ENCODE results near the gene UBXN6. TPM values are rescaled to one million over a fixed set of nuclear protein-coding genes. Genes with fewer than 3 reads are reported as not detected.

The UBXN6 gene
- total RNA-seq, 1 experiment from 2014 or later = 76.5 TPM

DNA sequence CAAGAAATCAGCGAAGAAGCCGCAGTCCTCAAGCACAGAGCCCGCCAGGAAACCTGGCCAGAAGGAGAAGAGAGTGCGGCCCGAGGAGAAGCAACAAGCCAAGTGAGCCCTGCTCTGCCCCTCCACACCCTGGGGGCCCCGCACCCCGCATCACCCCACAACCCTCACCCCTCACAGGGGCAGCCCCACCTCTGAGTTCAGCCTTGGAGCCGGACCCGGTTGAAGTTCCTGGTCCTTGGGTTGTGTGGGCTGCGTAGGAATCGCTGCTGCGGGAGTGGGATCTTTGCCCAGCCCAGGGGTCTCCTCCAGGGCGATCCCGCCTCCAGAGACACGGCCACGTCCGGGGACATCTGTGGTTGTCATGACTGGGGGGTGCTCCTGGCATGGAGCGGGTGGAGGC, 38.7 kb upstream of the UBXN6 start:
- no peak for TF ChIP-seq ELF1 (IDR thresholded peaks at IDR 0.05; ENCODE audit: borderline replicate concordance, low read depth)
- TF ChIP-seq CEBPB (IDR thresholded peaks at IDR 0.05; ENCODE audit: low read depth) = no peak
- TF ChIP-seq ZFX (IDR thresholded peaks at IDR 0.05) = no peak
- TF ChIP-seq, protein P1, sequence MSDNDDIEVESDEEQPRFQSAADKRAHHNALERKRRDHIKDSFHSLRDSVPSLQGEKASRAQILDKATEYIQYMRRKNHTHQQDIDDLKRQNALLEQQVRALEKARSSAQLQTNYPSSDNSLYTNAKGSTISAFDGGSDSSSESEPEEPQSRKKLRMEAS (IDR thresholded peaks at IDR 0.05) = no peak
- Histone ChIP-seq H4K20me1 (ENCODE audit: insufficient read depth) (no peaks in the 10 kb centered on the region), H2AFZ (ENCODE audit: low read depth, low read length, poor library complexity, severe bottlenecking) (no peak overlapping the region), H3K9me2 (ENCODE audit: insufficient read depth) (no peaks in the 10 kb centered on the region), H3K79me2 (ENCODE audit: insufficient read depth, low read length) (no peaks in the 10 kb centered on the region), H3K27ac (ENCODE audit: low read depth, low read length) (no peak overlapping the region), H3K4me2 (ENCODE audit: low read length) (no peak overlapping the region), H3K9ac (ENCODE audit: low read length) (no peak overlapping the region), H3K9me3 (ENCODE audit: control insufficient read depth in 1 of 2, insufficient read depth in 1 of 2, low read depth in 1 of 2, low read length in 2 of 2) (peaks cover 0 to 4% of the 10 kb centered on the region in 2 experiments; a peak in 1 of 4 replicates), H3K4me1 (ENCODE audit: control insufficient read depth in 1 of 2, insufficient read depth in 2 of 2, low read length in 2 of 2) (peaks cover 0 to 3% of the 10 kb centered on the region in 2 experiments; a peak in 2 of 4 replicates), H3K4me3 (replicated peaks in 1 of 2; ENCODE audit: low read depth in 1 of 2, low read length in 2 of 2) (no peak overlapping the region), H3K27me3 (ENCODE audit: insufficient read depth, low read length) (no peaks in the 10 kb centered on the region), H3K36me3 (ENCODE audit: control insufficient read depth in 1 of 2, insufficient read depth in 2 of 2, low read length in 2 of 2) (peaks cover 6 to 31% of the 10 kb centered on the region in 2 experiments; a peak in 3 of 4 replicates)
- ATAC-seq = no peak
- ChIA-PET RAD21 (ENCODE audit: low non-redundant PET in 1 of 2, low total read pairs in 2 of 2, uncharacterized antibody in 2 of 2, unreplicated experiment in 2 of 2) (no interaction called here), CTCF (no interaction called here), POLR2A (no interaction called here)
- DNase-seq (ENCODE audit: low read depth, low spot score) = no peak
- intact Hi-C loops (cut with micrococcal nuclease) = no loop called here
- no TSS peak for BruUV-seq (replicated peaks)

- Histone ChIP-seq H3K9me3 (ENCODE audit: control insufficient read depth in 1 of 2, insufficient read depth in 1 of 2, low read depth in 1 of 2, low read length in 2 of 2) (peaks cover 0 to 4% of the 10 kb centered on the region in 2 experiments; a peak in 1 of 4 replicates), H4K20me1 (ENCODE audit: insufficient read depth) (no peaks in the 10 kb centered on the region), H3K9me2 (ENCODE audit: insufficient read depth) (no peaks in the 10 kb centered on the region), H3K9ac (ENCODE audit: low read length) (no peak overlapping the region), H3K79me2 (ENCODE audit: insufficient read depth, low read length) (no peaks in the 10 kb centered on the region), H3K4me2 (ENCODE audit: low read length) (no peak overlapping the region), H3K4me1 (ENCODE audit: control insufficient read depth in 1 of 2, insufficient read depth in 2 of 2, low read length in 2 of 2) (peaks cover 0 to 3% of the 10 kb centered on the region in 2 experiments; a peak in 2 of 4 replicates), H3K4me3 (replicated peaks in 1 of 2; ENCODE audit: low read depth in 1 of 2, low read length in 2 of 2) (no peak overlapping the region), H3K36me3 (ENCODE audit: control insufficient read depth in 1 of 2, insufficient read depth in 2 of 2, low read length in 2 of 2) (peaks cover 6 to 33% of the 10 kb centered on the region in 2 experiments; a peak in 3 of 4 replicates), H3K27me3 (ENCODE audit: insufficient read depth, low read length) (no peaks in the 10 kb centered on the region), H2AFZ (ENCODE audit: low read depth, low read length, poor library complexity, severe bottlenecking) (no peak overlapping the region), H3K27ac (ENCODE audit: low read depth, low read length) (no peak overlapping the region)
- ChIA-PET CTCF (no interaction called here), RAD21 (ENCODE audit: low non-redundant PET in 1 of 2, low total read pairs in 2 of 2, uncharacterized antibody in 2 of 2, unreplicated experiment in 2 of 2) (no interaction called here), POLR2A (no interaction called here)
- ATAC-seq (peak; percentile 99), DNase-seq (ENCODE audit: low read depth, low spot score) (peak; percentile 22)
- no TSS peak for BruUV-seq (replicated peaks)
- intact Hi-C loops (cut with micrococcal nuclease) = no loop called here
- TF ChIP-seq ZBTB33 (IDR thresholded peaks at IDR 0.05; ENCODE audit: extremely low read depth, insufficient replicate concordance, low read length) = no peak
- TF ChIP-seq EGR1 (IDR thresholded peaks at IDR 0.05; ENCODE audit: low read depth) = no peak
- peak; percentile 33 to 75 (median 60); a peak in 5 of 6 replicates for TF ChIP-seq CTCF (IDR thresholded peaks at IDR 0.05 in 2 of 3, conservative IDR thresholded peaks at IDR 0.05 in 1 of 3; ENCODE audit: borderline replicate concordance in 1 of 3, insufficient read depth in 1 of 3, low read depth in 2 of 3, low read length in 2 of 3)
- no peak for TF ChIP-seq POLR2A (IDR thresholded peaks at IDR 0.05; ENCODE audit: borderline replicate concordance, extremely low read depth, insufficient read depth, insufficient read length)
- no peak for TF ChIP-seq CBX3 (IDR thresholded peaks at IDR 0.05; ENCODE audit: low read depth)
- TF ChIP-seq REST (IDR thresholded peaks at IDR 0.05; ENCODE audit: low read depth) = no peak
- no peak for TF ChIP-seq SRF (IDR thresholded peaks at IDR 0.05; ENCODE audit: low read depth)
- TF ChIP-seq RAD21 (IDR thresholded peaks at IDR 0.05; ENCODE audit: low read depth) = peak; percentile 34; the same call in 1 of the 2 replicates
- no peak for TF ChIP-seq YY1 (IDR thresholded peaks at IDR 0.05; ENCODE audit: extremely low read depth, insufficient replicate concordance, low read depth, low read length)
- no peak for TF ChIP-seq FOSL1 (IDR thresholded peaks at IDR 0.05; ENCODE audit: low read depth)
Measured at GRCh38 chr19:4495471-4495870, 37.9 kb upstream of the UBXN6 start.
